ENCODE data around the gene MAGI3. TPM values are rescaled to one million over a fixed set of nuclear protein-coding genes. Genes with fewer than 3 reads are reported as not detected.

MAGI3 gene
- 10 to 100 TPM; 10.1 to 17.6 (median 15.0) TPM for total RNA-seq
- 1 to 10 TPM; 3.3 to 5.4 (median 3.9) TPM for polyA plus RNA-seq
- long read RNA-seq, donor 1, full-length matches to known transcripts, result 1 of 1 reads
- long read RNA-seq, donor 1, partial matches to known transcripts, result 0 of 1 reads
- long read RNA-seq, donor 1, other reads (novel, unspliced or antisense), result 0 of 1 reads
- long read RNA-seq, donor 2, result 0 reads
- long read RNA-seq, donor 3, result 0 reads
- long read RNA-seq, donor 4, partial matches to known transcripts, result 1 of 2 reads
- long read RNA-seq, donor 4, other reads (novel, unspliced or antisense), result 1 of 2 reads
- long read RNA-seq, donor 5, partial matches to known transcripts, result 2 of 4 reads
- long read RNA-seq, donor 5, other reads (novel, unspliced or antisense), result 0 of 4 reads
- long read RNA-seq, donor 6, result 0 reads
- long read RNA-seq, donor 7, result 0 reads
- long read RNA-seq, donor 8, full-length matches to known transcripts, result 5 of 23 reads
- long read RNA-seq, donor 8, partial matches to known transcripts, result 18 of 23 reads
- long read RNA-seq, donor 8, other reads (novel, unspliced or antisense), result 0 of 23 reads
- long read RNA-seq, donor 9, full-length matches to known transcripts, result 3 of 3 reads
- long read RNA-seq, donor 9, partial matches to known transcripts, result 0 of 3 reads
- long read RNA-seq, donor 9, other reads (novel, unspliced or antisense), result 0 of 3 reads
- long read RNA-seq, donor 10, full-length matches to known transcripts, result 1 of 1 reads
- long read RNA-seq, donor 10, partial matches to known transcripts, result 0 of 1 reads
- long read RNA-seq, donor 10, other reads (novel, unspliced or antisense), result 0 of 1 reads

GRCh38 chr1:113389953-113390834 lies at the start of gene MAGI3:
MAGI3 (plus strand) TSS chr1:113390515; CDS start chr1:113391034, 519 bp downstream.
- peak within 1 kb of the TSS; percentile 30 to 98 (median 51) for H3K4me3 ChIP-seq
- intact Hi-C loops (cut with DNase I), result loop anchor here in 1 of 2 donors (5.0 kb wide), 2 partner anchors 243 to 282 kb away; no protein-coding TSS in a partner anchor
- H3K4me1 ChIP-seq (replicated peaks in 1 of 2), result peaks cover 7 to 39% of the 10 kb centered on the region in 2 donors
- peak within 1 kb of the TSS in 4 of 5 donors; percentile 73 to 92 (median 82) for H3K27ac ChIP-seq
- no peaks in the 10 kb centered on the region for H3K9me3 ChIP-seq (replicated peaks in 1 of 3)
- H3K27me3 ChIP-seq, result no peaks in the 10 kb centered on the region
- TF ChIP-seq POLR2A (IDR thresholded peaks at IDR 0.05), result peak; percentile 67 to 90
- no peak for TF ChIP-seq CTCF (IDR thresholded peaks at IDR 0.05)
- WGBS, 4 donors, result 0 to 1% (median 1%) methylated on average over 27 to 89 of the region's 89 CpGs
- no peaks in the 10 kb centered on the region for H3K36me3 ChIP-seq (replicated peaks in 1 of 2)
- DNase-seq, result peak; percentile 98 to 99 (median 98)

- no peak for TF ChIP-seq CTCF (IDR thresholded peaks at IDR 0.05)
- TF ChIP-seq POLR2A (IDR thresholded peaks at IDR 0.05), result no peak
- Histone ChIP-seq H3K36me3 (replicated peaks in 1 of 2) (no peaks in the 10 kb centered on the region), H3K4me1 (replicated peaks in 1 of 2) (no peaks in the 10 kb centered on the region), H3K27me3 (no peaks in the 10 kb centered on the region), H3K4me3 (no peak overlapping the region), H3K27ac (no peak overlapping the region), H3K9me3 (replicated peaks in 1 of 3) (no peaks in the 10 kb centered on the region)
- intact Hi-C loops (cut with DNase I), result no loop called here
- no peak for DNase-seq
- 26 to 55% (median 52%) methylated on average over 2 of the region's 2 CpGs for WGBS, 4 donors
These were observed 36.7 kb upstream of the MAGI3 start for GRCh38 chr1:113353580-113353979.

GRCh38 chr1:113363935-113364334 lies 26.4 kb upstream of the MAGI3 start:
- Histone ChIP-seq H3K27me3 (no peaks in the 10 kb centered on the region), H3K9me3 (replicated peaks in 1 of 3) (no peaks in the 10 kb centered on the region), H3K27ac (no peak overlapping the region), H3K4me3 (no peak overlapping the region), H3K4me1 (replicated peaks in 1 of 2) (no peaks in the 10 kb centered on the region), H3K36me3 (replicated peaks in 1 of 2) (no peaks in the 10 kb centered on the region)
- WGBS, 4 donors, result 73 to 80% (median 78%) methylated on average over 3 of the region's 3 CpGs
- no peak for DNase-seq
- intact Hi-C loops (cut with DNase I), result no loop called here
- TF ChIP-seq POLR2A (IDR thresholded peaks at IDR 0.05) (no peak), CTCF (IDR thresholded peaks at IDR 0.05) (no peak)

Data from adrenal gland (tissue), 19 donors.